Stimulated activated CD8-positive, alpha-beta memory T cell treated with anti-CD3 and anti-CD28 coated beads, Interleukin-12 subunit alpha, Interleukin-12 subunit beta, amount 100 ng/mL, for 4 hours (primary cell): ENCODE results near the gene PRPF40B.

Experiments
- DNase-seq: peaks from one replicate; pipeline ENCODE4 v3.0.0-alpha.2; 2020; ENCODE audit warnings: low read depth

PRPF40B gene

GRCh38 chr12:49659753-49660152 lies 36.4 kb downstream of the PRPF40B start:
- no peak for DNase-seq

GRCh38 chr12:49661191-49661590 lies 37.8 kb downstream of the PRPF40B start:
- DNase-seq = no peak

- DNase-seq = no peak
These were observed 38.4 kb downstream of the PRPF40B start for GRCh38 chr12:49661746-49662145.

GRCh38 chr12:49662998-49663843 lies 39.9 kb downstream of the PRPF40B start:
- peak; percentile 50 for DNase-seq

- no peak for DNase-seq
These were observed 40.8 kb downstream of the PRPF40B start for GRCh38 chr12:49664167-49664566.

GRCh38 chr12:49664591-49665239 lies 41.4 kb downstream of the PRPF40B start:
- DNase-seq = no peak

GRCh38 chr12:49665384-49665783 lies 42.0 kb downstream of the PRPF40B start:
- DNase-seq = no peak

- DNase-seq = no peak
These were observed 42.8 kb downstream of the PRPF40B start for GRCh38 chr12:49666176-49666575.

GRCh38 chr12:49667325-49668090 lies 44.1 kb downstream of the PRPF40B start:
- DNase-seq = no peak

GRCh38 chr12:49669796-49670195 lies 46.4 kb downstream of the PRPF40B start:
- no peak for DNase-seq

GRCh38 chr12:49671031-49671765 lies 47.8 kb downstream of the PRPF40B start:
- DNase-seq = peak; percentile 46

GRCh38 chr12:49672301-49673217 lies 49.2 kb downstream of the PRPF40B start:
- DNase-seq = no peak

- no peak for DNase-seq
These were observed 50.3 kb downstream of the PRPF40B start for GRCh38 chr12:49673446-49674317.

GRCh38 chr12:49674318-49674981 lies 51.1 kb downstream of the PRPF40B start:
- DNase-seq = no peak

GRCh38 chr12:49675137-49675536 lies 51.8 kb downstream of the PRPF40B start:
- no peak for DNase-seq

- DNase-seq = no peak
These were observed 55.4 kb downstream of the PRPF40B start for GRCh38 chr12:49678711-49679110.

- DNase-seq = no peak
These were observed 56.7 kb downstream of the PRPF40B start for GRCh38 chr12:49680075-49680474.

GRCh38 chr12:49683599-49684309 lies 60.4 kb downstream of the PRPF40B start:
- DNase-seq = no peak
